B cell (primary cell): Measurements from ENCODE around the gene ITPK1.

Source experiments
- CTCF ChIP-seq: fragments of 200-600 bp; IDR thresholded peaks from one replicate; pipeline ENCODE4 v1.8.0; 2022; ENCODE audit warnings: antibody characterized with exemption, mild to moderate bottlenecking
- EZH2 ChIP-seq: IDR thresholded peaks from 2 replicates; pipeline ENCODE4 v1.6.1; 2012; ENCODE audit warnings: borderline replicate concordance, low read depth, mild to moderate bottlenecking, moderate library complexity, low read length; ENCODE audit not compliant: insufficient read depth, poor library complexity, severe bottlenecking

GRCh38 chr14:93116676-93117200 is 1.0 kb upstream of the ITPK1 start:
- TF ChIP-seq CTCF (no peak), EZH2 (no peak)
